LoVo (cell line): ENCODE results near the gene ZSWIM3.
"Not testable (repeated sequence)": the region's sequence is repeated elsewhere in the genome, so short reads cannot be mapped to it uniquely, and the experiment has no call there.

Experiments
- DNase-seq: peaks from one replicate; pipeline ENCODE4 v3.0.0-alpha.2; 2016; ENCODE audit warnings: low spot score

ZSWIM3 gene

GRCh38 chr20:45857114-45857881, at the start of gene ZSWIM3, which contains the start of gene ACOT8:
TSS of gene ZSWIM3 (plus strand) at chr20:45857614. CDS start at chr20:45857826, 212 bp downstream.
TSS of gene ACOT8 (minus strand) at chr20:45857392. CDS start at chr20:45857315, 77 bp downstream.
- DNase-seq, result peak; percentile 99

GRCh38 chr20:45810191-45810970, 47.0 kb upstream of the ZSWIM3 start:
- no peak for DNase-seq

- peak; percentile 99 for DNase-seq
Observed at GRCh38 chr20:45812157-45813005, 45.0 kb upstream of the ZSWIM3 start, which contains the start of gene UBE2C. TSS of gene UBE2C (plus strand) at chr20:45812644. CDS start at chr20:45812696, 52 bp downstream.

- no peak for DNase-seq
Observed at GRCh38 chr20:45813006-45813340, 44.4 kb upstream of the ZSWIM3 start.

GRCh38 chr20:45813489-45813888, 43.9 kb upstream of the ZSWIM3 start:
- no peak for DNase-seq

- no peak for DNase-seq
Observed at GRCh38 chr20:45814314-45814713, 43.1 kb upstream of the ZSWIM3 start.

- no peak for DNase-seq
Observed at GRCh38 chr20:45816951-45817350, 40.5 kb upstream of the ZSWIM3 start.

- DNase-seq, result no peak
Observed at GRCh38 chr20:45817376-45818194, 39.8 kb upstream of the ZSWIM3 start.

- DNase-seq, result no peak
Observed at GRCh38 chr20:45818239-45818638, 39.2 kb upstream of the ZSWIM3 start.

- no peak for DNase-seq
Observed at GRCh38 chr20:45819466-45819865, 37.9 kb upstream of the ZSWIM3 start.

GRCh38 chr20:45821947-45822346, 35.5 kb upstream of the ZSWIM3 start:
- DNase-seq, result no peak

GRCh38 chr20:45822857-45823256, 34.6 kb upstream of the ZSWIM3 start:
- DNase-seq, result no peak

GRCh38 chr20:45823949-45824835, 33.2 kb upstream of the ZSWIM3 start:
- no peak for DNase-seq

GRCh38 chr20:45826381-45827019, 30.9 kb upstream of the ZSWIM3 start:
- DNase-seq, result no peak

GRCh38 chr20:45827030-45827652, 30.3 kb upstream of the ZSWIM3 start, which contains the start of gene TNNC2:
TSS of gene TNNC2 (minus strand) at chr20:45827312. CDS start at chr20:45827248, 64 bp downstream.
- DNase-seq, result no peak

- DNase-seq, result no peak
Observed at GRCh38 chr20:45827712-45828111, 29.7 kb upstream of the ZSWIM3 start.

- DNase-seq, result no peak
Observed at GRCh38 chr20:45828589-45828988, 28.8 kb upstream of the ZSWIM3 start.

- DNase-seq, result not testable (repeated sequence)
Observed at GRCh38 chr20:45829673-45830106, 27.7 kb upstream of the ZSWIM3 start.

GRCh38 chr20:45832619-45833018, 24.8 kb upstream of the ZSWIM3 start:
- DNase-seq, result no peak
